HS-5 (cell line): ENCODE data around the gene GBF1.

Experiments used
- DNase-seq: peaks from one replicate; pipeline ENCODE4 v3.0.0-alpha.2; 2012; ENCODE audit warnings: low read depth

The GBF1 gene

GRCh38 chr10:102395400-102396316 is 150.3 kb downstream of the GBF1 start, which contains the start of gene NFKB2:
Gene NFKB2 (plus strand): TSS chr10:102395705. CDS start chr10:102395960, 255 bp downstream.
- peak; percentile 48 for DNase-seq

- no peak for DNase-seq
These were observed 151.0 kb downstream of the GBF1 start for GRCh38 chr10:102396317-102396650.

- DNase-seq, result no peak
These were observed 151.4 kb downstream of the GBF1 start for GRCh38 chr10:102396730-102397151.

GRCh38 chr10:102397222-102398171 is 152.2 kb downstream of the GBF1 start:
- no peak for DNase-seq

DNA sequence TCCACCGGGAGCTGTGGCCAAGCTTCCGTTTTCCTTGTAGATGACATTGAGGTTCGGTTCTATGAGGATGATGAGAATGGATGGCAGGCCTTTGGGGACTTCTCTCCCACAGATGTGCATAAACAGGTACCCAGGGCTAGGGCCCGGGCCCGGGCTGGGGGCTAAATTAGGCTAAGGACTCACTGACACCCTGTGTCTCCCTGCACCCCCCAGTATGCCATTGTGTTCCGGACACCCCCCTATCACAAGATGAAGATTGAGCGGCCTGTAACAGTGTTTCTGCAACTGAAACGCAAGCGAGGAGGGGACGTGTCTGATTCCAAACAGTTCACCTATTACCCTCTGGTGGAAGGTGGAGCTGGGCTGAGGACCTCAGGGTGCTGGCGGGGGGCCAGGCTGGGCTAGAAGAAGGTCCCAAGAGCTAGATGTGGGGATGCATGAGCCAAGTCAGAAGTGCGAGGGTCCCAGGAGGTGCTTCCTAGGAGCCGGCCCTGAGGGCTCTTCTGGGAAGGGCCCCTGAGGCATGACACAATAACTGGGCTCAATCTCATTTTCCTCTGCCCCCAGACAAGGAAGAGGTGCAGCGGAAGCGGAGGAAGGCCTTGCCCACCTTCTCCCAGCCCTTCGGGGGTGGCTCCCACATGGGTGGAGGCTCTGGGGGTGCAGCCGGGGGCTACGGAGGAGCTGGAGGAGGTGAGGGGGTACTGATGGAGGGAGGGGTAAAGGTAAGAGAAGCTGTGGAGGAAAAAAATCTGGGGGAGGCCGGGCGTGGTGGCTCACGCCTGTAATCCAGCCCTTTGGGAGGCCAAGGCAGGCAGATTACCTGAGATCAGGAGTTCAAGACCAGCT is 153.1 kb downstream of the GBF1 start:
- DNase-seq, result no peak

DNA sequence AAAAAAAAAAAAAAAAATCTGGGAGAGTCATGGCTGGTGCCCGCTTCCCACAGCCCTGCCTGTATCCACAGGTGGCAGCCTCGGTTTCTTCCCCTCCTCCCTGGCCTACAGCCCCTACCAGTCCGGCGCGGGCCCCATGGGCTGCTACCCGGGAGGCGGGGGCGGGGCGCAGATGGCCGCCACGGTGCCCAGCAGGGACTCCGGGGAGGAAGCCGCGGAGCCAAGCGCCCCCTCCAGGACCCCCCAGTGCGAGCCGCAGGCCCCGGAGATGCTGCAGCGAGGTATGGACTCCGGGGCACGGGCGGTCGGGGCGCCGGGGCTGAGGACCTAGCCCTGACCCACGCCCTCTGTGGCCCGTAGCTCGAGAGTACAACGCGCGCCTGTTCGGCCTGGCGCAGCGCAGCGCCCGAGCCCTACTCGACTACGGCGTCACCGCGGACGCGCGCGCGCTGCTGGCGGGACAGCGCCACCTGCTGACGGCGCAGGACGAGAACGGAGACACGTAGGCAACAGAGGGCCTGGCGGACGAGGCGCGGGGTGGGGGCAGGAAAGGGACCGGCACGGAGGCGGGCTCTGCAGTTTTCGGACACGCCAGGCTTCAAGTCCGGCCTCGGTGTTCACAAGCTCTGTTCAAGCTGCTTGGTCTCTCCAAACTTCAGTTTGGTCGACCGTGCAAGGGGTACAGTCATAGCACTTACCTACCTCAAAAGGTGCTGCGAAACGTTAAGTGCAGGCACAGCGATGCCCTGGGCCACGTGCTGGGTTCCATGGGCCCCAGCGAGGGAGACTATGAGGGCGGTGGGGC is 154.1 kb downstream of the GBF1 start:
- no peak for DNase-seq

DNA sequence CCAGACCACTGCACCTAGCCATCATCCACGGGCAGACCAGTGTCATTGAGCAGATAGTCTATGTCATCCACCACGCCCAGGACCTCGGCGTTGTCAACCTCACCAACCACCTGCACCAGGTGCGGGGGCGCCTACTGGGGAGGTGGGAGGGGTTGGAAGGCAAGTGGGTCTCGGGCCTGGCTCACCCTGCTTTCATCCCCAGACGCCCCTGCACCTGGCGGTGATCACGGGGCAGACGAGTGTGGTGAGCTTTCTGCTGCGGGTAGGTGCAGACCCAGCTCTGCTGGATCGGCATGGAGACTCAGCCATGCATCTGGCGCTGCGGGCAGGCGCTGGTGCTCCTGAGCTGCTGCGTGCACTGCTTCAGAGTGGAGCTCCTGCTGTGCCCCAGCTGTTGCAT is 154.7 kb downstream of the GBF1 start:
- DNase-seq, result no peak

DNA sequence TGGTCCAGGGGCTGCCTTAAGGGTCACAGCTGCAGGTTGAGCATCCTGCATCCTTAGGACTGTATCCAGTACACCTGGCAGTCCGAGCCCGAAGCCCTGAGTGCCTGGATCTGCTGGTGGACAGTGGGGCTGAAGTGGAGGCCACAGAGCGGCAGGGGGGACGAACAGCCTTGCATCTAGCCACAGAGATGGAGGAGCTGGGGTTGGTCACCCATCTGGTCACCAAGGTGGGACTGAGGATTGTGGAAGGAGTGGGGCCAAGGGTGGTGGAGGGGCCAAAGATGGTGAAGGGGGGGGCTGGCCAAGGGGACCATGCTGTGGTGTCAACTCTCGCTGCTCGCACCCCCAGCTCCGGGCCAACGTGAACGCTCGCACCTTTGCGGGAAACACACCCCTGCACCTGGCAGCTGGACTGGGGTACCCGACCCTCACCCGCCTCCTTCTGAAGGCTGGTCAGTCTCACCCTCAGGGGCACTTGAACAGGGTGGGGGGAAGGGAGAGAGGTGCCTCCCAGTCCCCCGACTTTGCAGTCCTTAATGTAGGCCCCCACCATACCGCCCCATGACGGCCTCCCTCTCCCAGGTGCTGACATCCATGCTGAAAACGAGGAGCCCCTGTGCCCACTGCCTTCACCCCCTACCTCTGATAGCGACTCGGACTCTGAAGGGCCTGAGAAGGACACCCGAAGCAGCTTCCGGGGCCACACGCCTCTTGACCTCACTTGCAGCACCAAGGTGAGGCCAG is 155.4 kb downstream of the GBF1 start:
- DNase-seq, result no peak

GRCh38 chr10:102401342-102401654 is 156.0 kb downstream of the GBF1 start:
- DNase-seq, result no peak

DNA sequence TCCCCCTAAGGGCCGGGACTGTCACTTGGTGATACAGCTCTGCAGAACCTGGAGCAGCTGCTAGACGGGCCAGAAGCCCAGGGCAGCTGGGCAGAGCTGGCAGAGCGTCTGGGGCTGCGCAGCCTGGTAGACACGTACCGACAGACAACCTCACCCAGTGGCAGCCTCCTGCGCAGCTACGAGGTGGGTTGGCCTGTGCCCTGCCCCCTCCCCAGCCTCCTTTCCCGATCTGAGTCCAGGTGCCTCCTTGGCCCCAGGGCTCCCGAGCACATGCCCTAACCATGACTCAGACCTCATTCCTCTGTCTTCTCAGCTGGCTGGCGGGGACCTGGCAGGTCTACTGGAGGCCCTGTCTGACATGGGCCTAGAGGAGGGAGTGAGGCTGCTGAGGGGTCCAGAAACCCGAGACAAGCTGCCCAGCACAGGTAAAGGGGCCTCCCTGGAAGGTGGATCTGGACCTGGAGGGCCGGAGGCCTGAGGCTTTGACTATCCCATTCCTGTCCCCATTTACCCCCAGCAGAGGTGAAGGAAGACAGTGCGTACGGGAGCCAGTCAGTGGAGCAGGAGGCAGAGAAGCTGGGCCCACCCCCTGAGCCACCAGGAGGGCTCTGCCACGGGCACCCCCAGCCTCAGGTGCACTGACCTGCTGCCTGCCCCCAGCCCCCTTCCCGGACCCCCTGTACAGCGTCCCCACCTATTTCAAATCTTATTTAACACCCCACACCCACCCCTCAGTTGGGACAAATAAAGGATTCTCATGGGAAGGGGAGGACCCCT is 156.6 kb downstream of the GBF1 start:
- DNase-seq, result no peak

GRCh38 chr10:102402512-102402896 is 157.2 kb downstream of the GBF1 start:
- no peak for DNase-seq

DNA sequence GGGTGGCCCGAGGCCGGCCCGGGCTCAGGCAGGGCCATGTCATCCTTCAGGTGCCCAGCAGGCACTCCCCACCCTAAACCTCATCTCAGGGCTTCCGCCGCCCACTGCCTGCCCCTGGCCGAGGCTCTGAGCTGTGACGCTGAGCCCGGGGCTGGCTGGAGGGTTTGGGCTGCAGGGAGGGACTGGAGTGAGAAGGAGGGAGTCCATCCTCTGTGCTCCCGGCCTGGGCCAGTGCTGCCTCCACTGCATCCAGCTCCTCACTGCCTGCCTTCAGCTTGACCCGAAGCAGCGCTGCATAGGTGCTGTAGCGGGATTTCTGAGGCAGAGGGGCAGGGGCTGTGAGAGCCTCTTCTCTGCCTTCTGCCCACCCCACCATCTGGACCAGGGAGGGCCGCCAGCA is 157.8 kb downstream of the GBF1 start:
- no peak for DNase-seq

DNA sequence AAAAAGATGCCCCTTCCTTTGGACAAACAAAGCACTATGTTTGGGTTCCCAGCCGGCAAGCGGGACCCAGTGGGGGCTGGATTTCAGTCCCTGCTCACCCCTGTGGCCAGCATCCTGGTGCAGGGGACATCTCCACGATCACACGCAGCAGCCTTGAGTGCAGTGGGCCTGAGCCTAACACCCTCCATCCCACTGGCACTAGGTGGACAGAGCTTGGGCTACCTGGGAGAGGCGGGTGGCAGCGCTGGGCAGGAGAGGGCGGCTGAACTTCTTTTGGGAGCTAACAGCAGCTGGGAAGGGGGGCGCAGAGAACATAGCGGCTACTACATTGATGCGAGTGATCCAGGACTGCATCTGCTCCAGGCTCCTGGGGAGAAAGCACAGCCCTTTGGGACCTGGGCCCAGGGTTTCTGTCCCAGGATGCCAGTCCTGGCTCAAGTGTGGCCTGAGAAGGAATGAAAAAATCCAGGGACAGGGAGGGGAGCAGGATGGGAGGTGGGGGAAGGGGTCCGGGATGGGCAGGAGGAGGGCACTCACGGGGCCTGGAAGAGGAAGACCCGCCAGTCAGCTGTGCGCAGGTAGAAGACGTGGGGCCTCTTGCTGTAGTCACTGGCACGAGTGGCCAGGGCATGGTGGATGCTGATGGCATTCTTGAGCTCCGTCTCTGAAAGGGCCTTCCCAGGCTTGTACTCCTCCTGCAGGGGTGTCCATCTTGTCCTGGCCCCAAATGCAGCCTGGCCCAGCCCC is 159.2 kb downstream of the GBF1 start:
- no peak for DNase-seq

GRCh38 chr10:102405108-102405571 is 159.8 kb downstream of the GBF1 start:
- no peak for DNase-seq

GRCh38 chr10:102405632-102406031 is 160.3 kb downstream of the GBF1 start:
- DNase-seq, result no peak

- DNase-seq, result no peak
These were observed 161.5 kb downstream of the GBF1 start for GRCh38 chr10:102406815-102407214.

DNA sequence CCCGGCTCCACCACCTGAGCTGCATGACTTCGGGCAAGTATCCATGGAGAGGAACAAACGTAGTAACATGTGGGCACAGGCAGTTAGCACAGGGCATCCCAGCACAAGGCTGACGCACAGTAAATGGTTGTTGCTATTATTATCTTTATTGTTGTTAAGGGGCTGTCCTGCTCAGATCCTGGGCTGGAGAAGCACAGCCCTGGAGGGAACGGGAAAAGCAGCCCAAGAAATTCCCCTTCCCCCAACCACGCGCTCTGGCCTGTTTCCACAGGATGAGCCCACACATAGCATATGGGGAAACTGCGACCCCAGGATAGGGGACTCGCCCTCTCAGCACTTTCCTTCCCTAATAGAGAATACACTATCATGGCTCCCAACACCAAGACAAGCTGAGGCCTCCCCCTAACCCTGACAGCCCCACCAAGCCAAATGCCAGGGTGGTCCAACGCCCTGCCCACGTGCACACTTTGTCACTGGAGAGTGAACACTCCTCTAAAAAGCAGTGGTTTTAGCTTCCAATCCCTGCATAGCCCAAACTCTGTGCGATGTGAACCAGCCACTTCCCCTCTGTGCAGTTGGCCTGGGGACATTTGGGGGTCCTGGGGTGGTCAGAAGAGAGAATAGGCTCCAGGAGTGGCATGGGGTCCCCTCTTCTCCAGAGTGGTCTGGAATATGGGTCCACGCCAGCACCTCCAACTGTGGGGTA is 162.2 kb downstream of the GBF1 start:
- no peak for DNase-seq

DNA sequence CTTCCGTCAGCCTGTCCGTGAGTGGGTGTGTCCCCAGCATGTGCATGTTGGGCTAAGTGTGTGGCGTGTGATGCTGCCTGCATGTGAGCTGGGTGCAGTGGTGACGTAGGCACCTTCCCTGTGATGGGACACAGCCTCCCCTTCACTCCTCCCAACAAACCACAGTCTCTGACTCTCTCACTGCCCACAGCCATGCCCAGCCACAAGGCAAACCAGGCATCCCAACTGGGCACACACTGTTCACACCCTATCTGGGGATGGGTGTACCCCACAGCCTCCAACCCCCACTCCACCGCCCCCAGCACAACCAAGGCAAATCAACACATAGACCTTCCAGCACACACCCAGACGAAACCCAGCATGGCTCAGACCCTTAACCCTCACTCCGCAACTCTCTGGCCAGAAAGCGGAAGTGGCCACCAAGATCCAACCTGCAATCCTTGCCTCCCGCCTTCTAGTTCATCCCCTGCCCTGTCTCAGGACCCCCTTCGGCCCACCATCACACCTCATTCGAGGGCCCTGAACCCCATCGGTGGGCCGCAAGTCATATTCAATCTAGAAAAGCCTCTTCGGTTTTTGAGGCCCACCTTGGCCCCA is 162.9 kb downstream of the GBF1 start:
- DNase-seq, result no peak
